Left hindlimb (tissue), 1 donor: ENCODE results near the gene KDM4B.
"Not testable (repeated sequence)": the region's sequence is repeated elsewhere in the genome, so short reads cannot be mapped to it uniquely, and the experiment has no call there.

Experiments used
- DNase-seq: peaks from one replicate; pipeline ENCODE4 v3.0.0-alpha.2; 2018

KDM4B gene

GRCh38 chr19:5154799-5155426 lies 186.0 kb downstream of the KDM4B start:
- DNase-seq: peak; percentile 23

GRCh38 chr19:5155586-5156210 lies 186.8 kb downstream of the KDM4B start:
- DNase-seq: peak; percentile 34

- DNase-seq: peak; percentile 24
Observed at GRCh38 chr19:5156231-5156986, 187.5 kb downstream of the KDM4B start.

- DNase-seq: no peak
Observed at GRCh38 chr19:5157186-5157585, 188.3 kb downstream of the KDM4B start.

- DNase-seq: not testable (repeated sequence)
Observed at GRCh38 chr19:5158549-5159134, 189.7 kb downstream of the KDM4B start.

- not testable (repeated sequence) for DNase-seq
Observed at GRCh38 chr19:5160158-5160795, 191.4 kb downstream of the KDM4B start.

GRCh38 chr19:5164845-5165696 lies 196.2 kb downstream of the KDM4B start:
- not testable (repeated sequence) for DNase-seq

GRCh38 chr19:5165697-5166019 lies 196.7 kb downstream of the KDM4B start:
- no peak for DNase-seq

- DNase-seq: no peak
Observed at GRCh38 chr19:5166262-5166661, 197.3 kb downstream of the KDM4B start.

GRCh38 chr19:5170329-5170745 lies 201.4 kb downstream of the KDM4B start:
- DNase-seq: no peak

GRCh38 chr19:5171711-5172110 lies 202.8 kb downstream of the KDM4B start:
- DNase-seq: no peak

GRCh38 chr19:5172859-5173630 lies 204.1 kb downstream of the KDM4B start:
- no peak for DNase-seq

GRCh38 chr19:5173993-5174392 lies 205.1 kb downstream of the KDM4B start:
- no peak for DNase-seq

GRCh38 chr19:5177745-5178450 lies 209.0 kb downstream of the KDM4B start:
- DNase-seq: no peak

GRCh38 chr19:5178841-5179240 lies 209.9 kb downstream of the KDM4B start:
- DNase-seq: no peak

GRCh38 chr19:5179256-5179655 lies 210.3 kb downstream of the KDM4B start:
- DNase-seq: no peak

GRCh38 chr19:5181329-5181728 lies 212.4 kb downstream of the KDM4B start:
- DNase-seq: no peak

GRCh38 chr19:5182751-5183150 lies 213.8 kb downstream of the KDM4B start:
- DNase-seq: peak; percentile 56

GRCh38 chr19:5183616-5184015 lies 214.7 kb downstream of the KDM4B start:
- no peak for DNase-seq

- DNase-seq: no peak
Observed at GRCh38 chr19:5184930-5185329, 216.0 kb downstream of the KDM4B start.
